HG02623 (cell line): ENCODE measurements around the gene GRN.

ENCODE experiments used
- ATAC-seq: cut with Tn5 transposase; IDR thresholded peaks from one replicate; pipeline ENCODE4 v1.9.1; 2021; ENCODE audit warnings: moderate library complexity; ENCODE audit not compliant: unreplicated experiment

Gene GRN

GRCh38 chr17:44400226-44400847, 55.2 kb downstream of the GRN start:
- ATAC-seq: no peak
